K562 (cell line): Measurements from ENCODE around the gene RBBP4. TPM values are rescaled to one million over a fixed set of nuclear protein-coding genes. Genes with fewer than 3 reads are reported as not detected.
A peak's percentile ranks its signal among the peaks of the same experiment; 100 is the strongest.

Experiments used
- ATAC-seq: fragments of 200-7000 bp; cut with Tn5 transposase; 3 replicates; pipeline ENCODE4 v1.9.1; 2020; ENCODE audit warnings: moderate library complexity
- BruUV-seq: library from RNA; stranded (reverse); fragments of 400-500 nt; replicated peaks from 2 replicates; lab custom pipeline; 2021; lab: Mats Ljungman, UMichigan
- CTCF ChIA-PET: fragments of 300-600 bp; formaldehyde crosslinking; extraction: SDS; loops from one replicate; lab custom pipeline; 2021; ENCODE audit warnings: low intra/inter-chr PET ratio; lab: Yijun Ruan, JAX
- POLR2A ChIA-PET: fragments of 300-600, 350-650 bp; sonication (Branson Sonifier 250); formaldehyde crosslinking; extraction: SDS; loops from one replicate; lab custom pipeline; 2021; ENCODE audit warnings: antibody characterized with exemption, inconsistent platforms; lab: Yijun Ruan, JAX
- DNase-seq, 4 experiments: peaks; one replicate each; pipeline versions ENCODE4 v3.0.0 to v3.0.0-alpha.2; 2011 to 2018; ENCODE audit warnings: low spot score in 3 of 4, mixed read lengths in 3 of 4; ENCODE audit errors: extremely low read depth in 1 of 4
- FAIRE-seq: peaks from 2 replicates; lab custom pipeline; 2011; peaks lifted over from hg19 to GRCh38; lab: Jason Lieb, UNC
- H2AFZ ChIP-seq: 2 replicates; pipeline ENCODE4 v1.6.0; 2011; ENCODE audit warnings: low read depth, low read length, control low read depth, inconsistent platforms
- H3K27ac ChIP-seq: fragments of 200-600 bp; 3 replicates; pipeline ENCODE4 v1.8.0; 2011; ENCODE audit warnings: low read depth, mild to moderate bottlenecking, control low read depth, inconsistent platforms, low read length, moderate library complexity, mixed read lengths; ENCODE audit errors: extremely low read depth
- H3K27me3 ChIP-seq, 2 experiments: fragments of 300-600 bp in 1 of 2; 2 replicates in 1 of 2; 3 replicates in 1 of 2; pipeline versions ENCODE4 v1.6.0 to v1.8.0; 2011; ENCODE audit warnings: inconsistent platforms in 2 of 2, low read length in 2 of 2, mild to moderate bottlenecking in 1 of 2, mixed read lengths in 1 of 2, moderate library complexity in 1 of 2; ENCODE audit not compliant: control insufficient read depth in 2 of 2, insufficient read depth in 2 of 2
- H3K36me3 ChIP-seq: fragments of 300-600 bp; 3 replicates; pipeline ENCODE4 v1.8.0; 2011; ENCODE audit warnings: mild to moderate bottlenecking, low read length, inconsistent platforms; ENCODE audit not compliant: control insufficient read depth, insufficient read depth
- H3K4me1 ChIP-seq, 2 experiments: fragments of 200-600 bp in 1 of 2; replicated peaks in 1 of 2; 2 replicates in 1 of 2; 3 replicates in 1 of 2; pipeline versions ENCODE4 v1.5.1 to v1.8.0; 2011; ENCODE audit warnings: inconsistent platforms in 2 of 2, low read length in 2 of 2, mild to moderate bottlenecking in 1 of 2, mixed read lengths in 1 of 2, moderate library complexity in 1 of 2; ENCODE audit not compliant: control insufficient read depth in 2 of 2, insufficient read depth in 2 of 2
- H3K4me2 ChIP-seq: 2 replicates; pipeline ENCODE4 v1.6.1; 2011; ENCODE audit warnings: low read length, control low read depth, inconsistent platforms, mixed read lengths; ENCODE audit not compliant: insufficient read depth
- H3K4me3 ChIP-seq: fragments of 200-600 bp; sonication (generic), shearing (Covaris generic); 2 replicates; pipeline ENCODE4 v1.5.1; 2016; ENCODE audit warnings: control low read depth, inconsistent platforms
- H3K79me2 ChIP-seq: fragments of 200-600 bp; 3 replicates; pipeline ENCODE4 v1.8.0; 2011; ENCODE audit warnings: low read length, inconsistent platforms; ENCODE audit not compliant: control insufficient read depth, insufficient read depth
- H3K9ac ChIP-seq, 2 experiments: 2 replicates each; pipeline versions ENCODE4 v1.6.0 to v1.6.1; 2011; ENCODE audit warnings: low read depth in 2 of 2, low read length in 2 of 2, control low read depth in 1 of 2, inconsistent platforms in 1 of 2, mild to moderate bottlenecking in 1 of 2, mixed read lengths in 1 of 2; ENCODE audit not compliant: insufficient read depth in 1 of 2
- H3K9me1 ChIP-seq: one replicate; pipeline ENCODE4 v1.6.0; 2011; ENCODE audit warnings: inconsistent platforms, mild to moderate bottlenecking, low read length, moderate library complexity; ENCODE audit not compliant: control insufficient read depth, insufficient read depth
- H3K9me3 ChIP-seq: replicated peaks from 2 replicates; pipeline ENCODE4 v1.5.1; 2011; ENCODE audit warnings: low read depth, low read length, inconsistent platforms; ENCODE audit not compliant: control insufficient read depth, insufficient read depth
- H4K20me1 ChIP-seq: replicated peaks from 2 replicates; pipeline ENCODE4 v1.6.1; 2011; ENCODE audit warnings: low read length, inconsistent platforms, mixed read lengths; ENCODE audit not compliant: control insufficient read depth, insufficient read depth
- CC2D1A ChIP-seq: fragments of 450-650 bp; IDR thresholded peaks from 2 replicates; pipeline ENCODE4 v1.6.1; 2017; ENCODE audit warnings: mild to moderate bottlenecking
- GTF2E2 ChIP-seq: fragments of 200-800 bp; sonication (Bioruptor generic); IDR thresholded peaks from 2 replicates; pipeline ENCODE4 v1.6.1; 2016; ENCODE audit warnings: missing genetic modification characterization, missing compliant biosample characterization
- LCOR ChIP-seq: sonication (generic); formaldehyde crosslinking; IDR thresholded peaks from 2 replicates; pipeline ENCODE4 v1.8.0; 2022; ENCODE audit warnings: mild to moderate bottlenecking, missing genetic modification reagents
- MAX ChIP-seq: sonication (generic); formaldehyde crosslinking; IDR thresholded peaks from 2 replicates; pipeline ENCODE4 v1.9.0; 2022; ENCODE audit warnings: mild to moderate bottlenecking, missing genetic modification reagents
- NCOR1 ChIP-seq: fragments of 450-650 bp; IDR thresholded peaks from 2 replicates; pipeline ENCODE4 v1.6.1; 2016; ENCODE audit warnings: mild to moderate bottlenecking, moderate library complexity
- RCOR1 ChIP-seq, 2 experiments: IDR thresholded peaks; 2 replicates each; pipeline ENCODE4 v1.6.1; 2012; ENCODE audit warnings: low read depth in 2 of 2, low read length in 2 of 2, borderline replicate concordance in 1 of 2, improper control_type of control experiment in 1 of 2
- SPI1 ChIP-seq: IDR thresholded peaks from 2 replicates; pipeline ENCODE4 v1.6.1; 2011; ENCODE audit warnings: low read depth, low read length, control low read depth, borderline replicate concordance
- U2AF1 ChIP-seq: fragments of 200-400 bp; formaldehyde crosslinking; optimal IDR thresholded peaks from 2 replicates; pipeline ENCODE3; 2017; ENCODE audit warnings: mild to moderate bottlenecking, low read depth, low read length, moderate library complexity
- ZFP91 ChIP-seq: sonication (generic); formaldehyde crosslinking; IDR thresholded peaks from 2 replicates; pipeline ENCODE4 v1.8.0; 2022; ENCODE audit warnings: mild to moderate bottlenecking, missing genetic modification reagents
- ZNF445 ChIP-seq: fragments of 250-450 bp; sonication (Bioruptor Pico); IDR thresholded peaks from 2 replicates; pipeline ENCODE4 v1.4.0; 2020; ENCODE audit warnings: low read depth, mild to moderate bottlenecking, moderate library complexity
- WGBS: fragments of 100-300 bp; shearing (Covaris generic); methylation state at CpG from one replicate; pipeline ENCODE4 v1.1.6; 2016; ENCODE audit warnings: low coverage, mixed read lengths; ENCODE audit not compliant: insufficient coverage; ENCODE audit errors: missing lambda C conversion rate; 5-methylcytosine and 5-hydroxymethylcytosine counted together
- in situ Hi-C: fragments of 300-500 bp; cut with MboI; formaldehyde crosslinking; loops from 4 replicates; pipeline ENCODE4 v1.15.0; 2018; ENCODE audit warnings: inconsistent platforms, mixed read lengths
- intact Hi-C: fragments of 100-400 bp; cut with micrococcal nuclease; formaldehyde crosslinking; loops from 2 replicates; pipeline ENCODE4 v1.14.2; 2022
- polyA plus RNA-seq, 8 experiments: library from polyadenylated mRNA; depleted of rRNA in 4 of 8; stranded (reverse) in 5 of 8; unstranded in 3 of 8; fragments of >200 nt; fragmentation: Nextera tagmentation in 2 of 8; fragmentation: Illumina TruSeq in 1 of 8; extraction: Ambion mirVana in 2 of 8; extraction: Trizol in 1 of 8; gene quantifications; 2 replicates each; pipeline versions ENCODE4 v1.2.1 to v1.2.3, GENCODE V29; 2011 to 2014; ENCODE audit warnings: inconsistent platforms in 1 of 8, missing spikeins in 1 of 8
- total RNA-seq, 7 experiments: library from RNA; depleted of rRNA in 6 of 7; stranded (reverse); fragments of >200 nt in 6 of 7; fragmentation: Illumina TruSeq in 2 of 7; extraction: Trizol in 2 of 7; gene quantifications; 2 replicates each; pipeline versions ENCODE4 v1.2.1 to v1.2.3, GENCODE V29; 2011 to 2021; ENCODE audit warnings: low replicate concordance in 1 of 7
- TF ChIP-seq, protein P1 (sequence below), 2 experiments: IDR thresholded peaks; 2 replicates each; pipeline ENCODE4 v1.6.1; 2011; ENCODE audit warnings: borderline replicate concordance in 1 of 2, control low read depth in 1 of 2, low read depth in 1 of 2, low read length in 1 of 2, mild to moderate bottlenecking in 1 of 2, mixed read lengths in 1 of 2, moderate library complexity in 1 of 2; ENCODE audit not compliant: insufficient read depth in 1 of 2, insufficient read length in 1 of 2, poor library complexity in 1 of 2, severe bottlenecking in 1 of 2; ENCODE audit errors: extremely low read depth in 1 of 2

The RBBP4 gene
- total and polyA plus RNA-seq, 9 of the 15 experiments (the other 6 are each of a cell fraction or from before 2014, with no cell fraction given): 185 to 409 (median 259) TPM

- TF ChIP-seq ZFP91 (CRISPR knock-in tag) (peak; percentile 99), ZNF445 (CRISPR knock-in tag) (no peak), CC2D1A (peak; percentile 68), RCOR1 (IDR thresholded peaks at IDR 0.05; ENCODE audit: borderline replicate concordance in 1 of 2, low read depth in 2 of 2, low read length in 2 of 2) (peak; percentile 42 to 64; a peak in 2 of 4 replicates), SPI1 (peak; percentile 90), NCOR1 (0 out of 2 replicates have a peak, but pooled peaks have one; percentile 46)
Observed at GRCh38 chr1:32650248-32650751, 708 bp upstream of the RBBP4 start, which contains the start of gene ZBTB8OS (continued).

- Histone ChIP-seq H3K9me3 (no peaks in the 10 kb centered on the region), H3K27me3 (no peaks in the 10 kb centered on the region), H3K27ac (peak overlapping the region; percentile 100), H2AFZ (peak overlapping the region; percentile 76), H3K79me2 (peaks cover 88% of the 10 kb centered on the region), H4K20me1 (no peaks in the 10 kb centered on the region), H3K4me1 (peaks cover 19 to 22% of the 10 kb centered on the region in 2 experiments; a peak in 4 of 5 replicates), H3K4me2 (peak overlapping the region; percentile 96), H3K9me1 (no peaks in the 10 kb centered on the region), H3K36me3 (peaks cover 57% of the 10 kb centered on the region), H3K4me3 (peak overlapping the region; percentile 84), H3K9ac (peak overlapping the region; percentile 99 to 100)
- POLR2A ChIA-PET: interaction anchor here (0.6 to 3.0 kb wide), 25 partner anchors 9 to 1389 kb away, joined by 3 to 12 read pairs (median 3); no protein-coding TSS in a partner anchor
- BruUV-seq: no TSS peak
- under 1% methylated on average over 43 of the region's 43 CpGs for WGBS
- FAIRE-seq (no peak), DNase-seq (no peak), ATAC-seq (peak; percentile 31)
- CTCF ChIA-PET: no interaction called here
- in situ Hi-C loops (no loop called here), intact Hi-C loops (loop anchor here (2.0 kb wide), 1 partner anchor 131 kb away; no protein-coding TSS in a partner anchor)
- TF ChIP-seq LCOR (no peak), U2AF1 (no peak), MAX (CRISPR knock-in tag) (0 out of 2 replicates have a peak, but pooled peaks have one; percentile 4), GTF2E2 (tag) (no peak; the same call in 1 of the 2 replicates)
- TF ChIP-seq, protein P1, sequence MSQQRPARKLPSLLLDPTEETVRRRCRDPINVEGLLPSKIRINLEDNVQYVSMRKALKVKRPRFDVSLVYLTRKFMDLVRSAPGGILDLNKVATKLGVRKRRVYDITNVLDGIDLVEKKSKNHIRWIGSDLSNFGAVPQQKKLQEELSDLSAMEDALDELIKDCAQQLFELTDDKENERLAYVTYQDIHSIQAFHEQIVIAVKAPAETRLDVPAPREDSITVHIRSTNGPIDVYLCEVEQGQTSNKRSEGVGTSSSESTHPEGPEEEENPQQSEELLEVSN (IDR thresholded peaks at IDR 0.05; ENCODE audit: borderline replicate concordance in 1 of 2, extremely low read depth in 1 of 2, insufficient read depth in 1 of 2, insufficient read length in 1 of 2, low read depth in 1 of 2, low read length in 1 of 2, poor library complexity in 1 of 2, severe bottlenecking in 1 of 2): peak in 1 of 2 experiments; percentile 67
Observed at GRCh38 chr1:32651461-32652073, 559 bp downstream of the RBBP4 start.
